GM18868 (cell line): ENCODE data around the gene STXBP5L.
"Not testable (repeated sequence)": the region's sequence is repeated elsewhere in the genome, so short reads cannot be mapped to it uniquely, and the experiment has no call there.

Experiments
- ATAC-seq: cut with Tn5 transposase; IDR thresholded peaks from one replicate; pipeline ENCODE4 v1.9.1; 2021; ENCODE audit warnings: mild to moderate bottlenecking, moderate library complexity; ENCODE audit not compliant: unreplicated experiment

STXBP5L gene

DNA sequence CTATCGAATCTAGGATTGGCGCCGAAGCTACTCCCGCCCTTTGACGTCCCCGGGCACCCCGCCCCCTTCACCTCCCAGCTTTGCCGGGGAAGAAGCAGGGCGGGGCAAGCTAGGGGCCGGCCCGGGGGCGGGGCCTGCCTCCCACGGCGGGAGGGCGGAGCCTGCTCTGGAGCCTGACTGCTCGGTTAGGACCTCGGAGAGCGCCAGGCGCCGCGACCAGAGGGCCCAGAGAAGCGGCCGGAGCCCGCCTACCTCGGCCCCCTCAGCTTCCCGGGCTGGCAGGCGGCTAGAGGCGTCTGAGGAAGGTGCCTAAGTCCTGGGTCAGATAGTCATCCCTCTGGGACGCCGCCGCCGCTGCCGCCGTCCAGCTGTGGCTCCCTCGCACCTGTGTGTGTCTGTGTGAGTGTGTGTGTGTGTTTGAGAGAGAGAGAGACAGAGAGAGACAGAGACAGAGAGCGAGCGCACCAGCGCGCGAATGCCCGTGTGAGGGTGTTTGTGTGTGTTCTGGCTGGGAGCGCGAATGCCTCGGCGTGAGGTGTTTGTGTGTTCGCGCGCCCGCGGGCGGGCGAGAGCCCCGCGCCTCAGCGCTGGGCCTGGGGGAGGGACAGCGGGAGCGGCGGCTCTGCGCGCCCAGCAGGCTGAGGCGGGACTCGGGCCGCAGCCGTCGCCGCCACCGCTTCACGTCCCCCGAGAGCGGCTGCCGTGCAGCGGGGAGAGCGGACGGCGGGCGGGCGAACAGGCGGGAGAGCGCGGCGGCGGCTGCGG is at the start of gene STXBP5L:
STXBP5L (plus strand) TSS at position 176 of the 765 bp plus-strand sequence. CDS start 1,374 bp downstream, outside the sequence.
- peak; percentile 98 for ATAC-seq

GRCh38 chr3:120858521-120858920 is 49.5 kb upstream of the STXBP5L start:
- no peak for ATAC-seq

DNA sequence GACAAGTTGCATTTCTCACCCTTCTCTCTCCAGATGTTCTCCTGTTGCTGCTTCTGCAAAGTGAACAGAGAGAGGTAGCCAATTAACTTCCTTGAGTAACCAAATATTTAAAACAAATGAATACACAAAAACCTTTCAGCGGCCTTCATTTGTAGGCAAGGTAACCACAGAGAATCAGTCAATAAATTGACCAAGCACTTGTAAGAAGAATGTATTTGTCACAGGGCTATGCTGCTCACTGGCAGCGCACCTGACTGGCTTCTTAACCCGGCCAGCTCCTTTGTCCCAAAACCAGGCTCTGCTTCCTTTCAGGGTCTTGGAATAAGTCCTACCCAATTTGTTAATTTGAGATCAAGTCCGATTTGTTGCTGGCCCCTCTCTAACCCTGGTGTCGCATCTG is 43.5 kb upstream of the STXBP5L start:
- ATAC-seq, result no peak

DNA sequence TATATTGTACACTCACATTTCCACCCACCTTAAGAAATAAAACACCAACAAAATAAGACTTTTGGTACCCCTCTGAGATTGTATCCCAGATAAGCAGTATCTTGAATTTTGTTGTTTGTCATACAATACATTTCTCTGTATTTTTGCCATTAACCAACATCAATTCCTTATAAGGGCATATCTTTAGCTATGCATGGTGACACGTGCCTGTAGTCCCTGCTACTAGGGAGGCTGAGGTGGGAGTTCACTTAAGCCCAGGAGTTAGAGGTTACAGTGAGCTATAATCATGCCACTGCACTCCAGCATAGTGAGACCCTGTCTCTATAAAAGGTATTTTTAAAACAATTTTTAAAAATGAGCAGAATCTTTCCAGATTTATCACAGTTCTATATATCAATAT is 32.5 kb upstream of the STXBP5L start:
- ATAC-seq, result no peak

GRCh38 chr3:120875989-120876388 is 32.0 kb upstream of the STXBP5L start:
- ATAC-seq, result no peak

- ATAC-seq, result no peak
Measured at GRCh38 chr3:120879411-120879810, 28.6 kb upstream of the STXBP5L start.

GRCh38 chr3:120892921-120893320 is 15.1 kb upstream of the STXBP5L start:
- ATAC-seq, result no peak

- no peak for ATAC-seq
Measured at GRCh38 chr3:120894316-120895057, 13.5 kb upstream of the STXBP5L start.

GRCh38 chr3:120901716-120902115 is 6.3 kb upstream of the STXBP5L start:
- ATAC-seq, result not testable (repeated sequence)

- no peak for ATAC-seq
Measured at GRCh38 chr3:120903221-120903620, 4.8 kb upstream of the STXBP5L start.

GRCh38 chr3:120907659-120908029 is 361 bp upstream of the STXBP5L start:
- ATAC-seq, result no peak

DNA sequence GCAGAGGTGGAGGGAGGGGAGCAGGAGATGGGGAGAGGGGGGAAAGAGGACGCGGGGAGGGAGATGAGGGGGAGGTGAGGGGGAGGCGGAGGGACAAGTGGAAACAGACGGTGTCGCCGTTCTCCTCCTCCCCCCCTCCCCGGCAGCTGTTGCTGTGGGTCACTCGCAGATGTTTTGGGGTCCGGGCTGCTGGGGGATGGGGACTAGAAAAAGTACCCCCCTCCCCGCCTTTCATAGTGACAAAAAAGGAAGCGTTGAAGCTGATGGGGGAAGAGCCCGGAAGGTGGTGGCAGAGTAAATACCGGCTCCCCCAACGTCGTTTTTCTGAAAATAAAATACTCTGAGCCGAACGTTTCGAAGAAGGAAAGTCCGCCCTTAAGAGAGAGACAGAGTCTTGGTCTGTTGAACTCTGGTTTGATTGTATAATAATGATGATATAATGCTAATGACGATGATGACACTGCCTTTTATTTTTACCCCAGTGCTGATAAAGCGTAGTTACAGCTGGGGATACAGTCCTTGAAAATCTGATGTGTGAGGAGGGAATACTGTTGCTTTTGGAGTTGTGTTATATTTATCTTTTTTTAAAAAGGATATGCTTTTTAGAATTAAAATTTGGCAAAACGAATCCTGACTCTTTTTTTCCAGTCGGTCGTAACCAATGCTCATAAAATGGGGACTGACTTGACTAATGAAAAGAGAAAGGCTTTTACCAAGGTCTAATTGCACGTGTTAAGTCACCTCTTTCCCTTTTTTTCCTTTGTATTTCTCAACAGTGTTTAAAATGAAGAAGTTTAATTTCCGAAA is 993 bp downstream of the STXBP5L start:
- no peak for ATAC-seq

GRCh38 chr3:120909602-120909878 is 1.5 kb downstream of the STXBP5L start:
- ATAC-seq, result no peak

DNA sequence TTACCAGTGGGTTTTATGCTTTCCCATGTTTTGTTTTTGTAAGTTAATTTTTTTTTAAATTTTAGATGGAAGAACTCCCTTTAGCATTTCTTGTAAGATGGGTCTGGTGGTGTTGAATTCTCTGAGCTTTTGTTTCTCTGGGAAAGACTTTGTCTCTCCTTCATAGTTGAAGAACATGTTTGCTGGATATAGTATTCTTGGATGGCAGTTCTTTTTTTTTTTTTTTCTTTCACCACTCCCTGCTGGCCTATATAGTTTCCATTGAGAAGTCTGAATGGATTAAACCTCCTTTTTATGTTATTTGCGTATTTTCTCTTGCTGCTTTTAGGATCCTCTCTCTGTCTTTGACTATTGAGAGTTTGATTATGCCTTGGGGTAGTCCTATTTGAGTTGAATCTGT is 18.1 kb downstream of the STXBP5L start:
- no peak for ATAC-seq

DNA sequence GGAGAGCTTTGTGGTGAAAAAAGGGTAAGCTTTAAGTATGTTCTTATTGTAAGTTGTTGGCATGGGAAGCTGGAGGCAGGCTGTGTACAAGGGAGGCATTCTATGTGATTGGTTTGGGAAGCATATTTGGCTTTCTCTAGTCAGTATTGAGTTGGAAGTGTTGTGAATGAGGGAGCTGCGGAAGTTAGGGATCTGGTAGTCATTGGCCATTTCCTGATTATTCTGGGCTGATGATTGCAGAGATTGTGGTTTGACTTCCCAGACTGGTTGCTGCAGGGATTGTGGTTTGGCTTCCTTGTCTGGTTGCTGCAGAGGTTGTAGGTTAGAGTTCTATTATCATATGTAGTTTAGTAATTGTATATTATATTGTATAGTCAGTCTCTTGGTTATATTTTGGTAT is 21.0 kb downstream of the STXBP5L start:
- ATAC-seq, result no peak

DNA sequence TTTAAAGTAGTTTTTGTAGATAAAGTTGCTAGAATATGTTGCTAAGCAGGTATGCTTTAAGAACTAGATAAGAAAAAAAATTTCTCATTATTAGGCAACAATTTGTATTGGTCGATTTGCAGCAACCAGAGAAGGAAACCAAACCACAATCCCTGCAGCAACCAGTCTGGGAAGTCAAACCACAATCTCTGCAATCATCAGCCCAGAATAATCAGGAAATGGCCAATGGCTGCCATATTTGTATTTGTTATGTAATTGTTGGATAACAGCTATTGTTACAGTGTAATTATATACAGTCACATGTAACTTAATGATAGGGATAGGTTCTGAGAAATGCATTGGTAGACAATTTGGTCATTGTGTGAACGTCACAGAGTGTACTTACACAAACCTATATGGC is 23.6 kb downstream of the STXBP5L start:
- no peak for ATAC-seq

DNA sequence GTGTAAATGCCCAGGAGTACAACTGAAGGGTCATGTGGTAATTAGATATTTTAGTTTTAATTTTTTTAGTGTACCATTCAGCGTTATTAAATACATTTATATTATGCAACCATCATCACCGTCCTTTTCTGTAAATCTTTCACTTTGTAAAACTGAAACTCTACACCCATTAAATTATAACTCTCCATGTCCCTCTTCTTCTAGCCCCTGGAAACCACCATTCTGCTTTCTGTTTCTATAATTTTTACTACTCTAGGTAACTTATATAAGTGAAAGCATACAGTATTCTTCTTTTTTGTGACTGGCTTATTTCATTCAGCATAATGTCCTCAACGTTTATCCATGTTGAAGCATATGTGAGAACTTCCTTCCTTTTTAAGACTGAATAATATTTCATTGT is 48.1 kb downstream of the STXBP5L start:
- ATAC-seq, result no peak

GRCh38 chr3:120982608-120983320 is 74.8 kb downstream of the STXBP5L start:
- ATAC-seq, result no peak

DNA sequence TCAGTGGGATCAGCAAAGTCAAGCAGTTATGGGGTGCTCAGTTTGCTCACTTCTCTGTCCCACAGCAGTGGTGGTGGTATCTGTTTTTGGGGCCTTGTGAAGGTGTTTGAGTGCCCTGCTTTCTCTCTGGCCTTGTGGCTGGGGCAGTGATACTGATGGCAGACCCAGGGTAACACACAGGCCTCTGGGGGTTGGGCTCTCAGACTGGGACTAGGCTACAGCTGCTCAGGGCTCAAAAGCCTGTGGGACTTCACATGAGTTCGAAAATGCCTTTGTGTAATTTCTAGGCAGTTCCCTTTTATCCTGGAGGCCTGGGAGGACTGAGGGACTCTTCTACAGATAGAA is 75.3 kb downstream of the STXBP5L start:
- no peak for ATAC-seq

GRCh38 chr3:120983841-120984240 is 75.8 kb downstream of the STXBP5L start:
- no peak for ATAC-seq

GRCh38 chr3:120985242-120985641 is 77.2 kb downstream of the STXBP5L start:
- ATAC-seq, result no peak
